ENCODE results near the gene PLAA.

- no peak for TF ChIP-seq TAF1 (IDR thresholded peaks at IDR 0.05; ENCODE audit: borderline replicate concordance, insufficient read depth, low read length)
- TF ChIP-seq, protein P1, sequence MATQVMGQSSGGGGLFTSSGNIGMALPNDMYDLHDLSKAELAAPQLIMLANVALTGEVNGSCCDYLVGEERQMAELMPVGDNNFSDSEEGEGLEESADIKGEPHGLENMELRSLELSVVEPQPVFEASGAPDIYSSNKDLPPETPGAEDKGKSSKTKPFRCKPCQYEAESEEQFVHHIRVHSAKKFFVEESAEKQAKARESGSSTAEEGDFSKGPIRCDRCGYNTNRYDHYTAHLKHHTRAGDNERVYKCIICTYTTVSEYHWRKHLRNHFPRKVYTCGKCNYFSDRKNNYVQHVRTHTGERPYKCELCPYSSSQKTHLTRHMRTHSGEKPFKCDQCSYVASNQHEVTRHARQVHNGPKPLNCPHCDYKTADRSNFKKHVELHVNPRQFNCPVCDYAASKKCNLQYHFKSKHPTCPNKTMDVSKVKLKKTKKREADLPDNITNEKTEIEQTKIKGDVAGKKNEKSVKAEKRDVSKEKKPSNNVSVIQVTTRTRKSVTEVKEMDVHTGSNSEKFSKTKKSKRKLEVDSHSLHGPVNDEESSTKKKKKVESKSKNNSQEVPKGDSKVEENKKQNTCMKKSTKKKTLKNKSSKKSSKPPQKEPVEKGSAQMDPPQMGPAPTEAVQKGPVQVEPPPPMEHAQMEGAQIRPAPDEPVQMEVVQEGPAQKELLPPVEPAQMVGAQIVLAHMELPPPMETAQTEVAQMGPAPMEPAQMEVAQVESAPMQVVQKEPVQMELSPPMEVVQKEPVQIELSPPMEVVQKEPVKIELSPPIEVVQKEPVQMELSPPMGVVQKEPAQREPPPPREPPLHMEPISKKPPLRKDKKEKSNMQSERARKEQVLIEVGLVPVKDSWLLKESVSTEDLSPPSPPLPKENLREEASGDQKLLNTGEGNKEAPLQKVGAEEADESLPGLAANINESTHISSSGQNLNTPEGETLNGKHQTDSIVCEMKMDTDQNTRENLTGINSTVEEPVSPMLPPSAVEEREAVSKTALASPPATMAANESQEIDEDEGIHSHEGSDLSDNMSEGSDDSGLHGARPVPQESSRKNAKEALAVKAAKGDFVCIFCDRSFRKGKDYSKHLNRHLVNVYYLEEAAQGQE (IDR thresholded peaks at IDR 0.05; ENCODE audit: insufficient read depth in 1 of 2, low read depth in 2 of 2, low read length in 2 of 2): no peak
- no peak for TF ChIP-seq POLR2AphosphoS5 (IDR thresholded peaks at IDR 0.05; ENCODE audit: low read depth, low read length)
These were observed 7.0 kb upstream of the PLAA start for GRCh38 chr9:26954050-26954508.

All from PFSK-1 (cell line).